PC-3 (cell line): Measurements from ENCODE around the gene CERKL. TPM values are rescaled to one million over a fixed set of nuclear protein-coding genes. Genes with fewer than 3 reads are reported as not detected.

Source experiments
- ATAC-seq: fragments of 200-7000 bp; cut with Tn5 transposase; 2 replicates; pipeline ENCODE4 v1.9.1; 2020; ENCODE audit warnings: mild to moderate bottlenecking, moderate library complexity
- BruUV-seq: library from RNA; stranded (reverse); fragments of 400-500 nt; replicated peaks from 2 replicates; lab custom pipeline; 2021; lab: Mats Ljungman, UMichigan
- CTCF ChIA-PET: fragments of 300-600 bp; sonication (Branson Sonifier 250); formaldehyde crosslinking; loops from one replicate; lab custom pipeline; 2022; ENCODE audit warnings: antibody characterized with exemption; lab: Charles Lee
- POLR2A ChIA-PET: fragments of 300-600 bp; sonication (Branson Sonifier 250); formaldehyde crosslinking; loops from one replicate; lab custom pipeline; 2022; ENCODE audit warnings: antibody characterized with exemption; ENCODE audit not compliant: unreplicated experiment; lab: Charles Lee
- DNase-seq: peaks from one replicate; pipeline ENCODE4 v3.0.0-alpha.2; 2015
- H2AFZ ChIP-seq: fragments of 300-600 bp; sonication (generic); 2 replicates; pipeline ENCODE4 v1.6.0; 2016; ENCODE audit warnings: antibody characterized with exemption, low read length
- H3F3A ChIP-seq: fragments of 300-600 bp; sonication (generic); one replicate; pipeline ENCODE4 v1.6.0; 2017; ENCODE audit warnings: antibody characterized with exemption, low read length, control low read depth, mild to moderate bottlenecking; ENCODE audit not compliant: unreplicated experiment
- H3K27ac ChIP-seq: fragments of 300-600 bp; sonication (generic); 2 replicates; pipeline ENCODE4 v1.5.1; 2016; ENCODE audit warnings: mild to moderate bottlenecking, low read length
- H3K27me3 ChIP-seq: fragments of 300-600 bp; sonication (generic); 2 replicates; pipeline ENCODE4 v1.6.1; 2016; ENCODE audit warnings: low read length, mixed read lengths
- H3K36me3 ChIP-seq: fragments of 300-600 bp; sonication (generic); 2 replicates; pipeline ENCODE4 v1.6.1; 2016; ENCODE audit warnings: low read depth, mixed run types, low read length, mixed read lengths
- H3K4me1 ChIP-seq: fragments of 300-600 bp; sonication (generic); 2 replicates; pipeline ENCODE4 v1.5.1; 2016; ENCODE audit warnings: low read length; ENCODE audit not compliant: insufficient read depth
- H3K4me2 ChIP-seq: fragments of 300-600 bp; sonication (generic); 2 replicates; pipeline ENCODE4 v1.6.0; 2016; ENCODE audit warnings: low read length
- H3K4me3 ChIP-seq: fragments of 300-600 bp; sonication (generic); 2 replicates; pipeline ENCODE4 v1.5.1; 2016; ENCODE audit warnings: mild to moderate bottlenecking, low read length, mixed read lengths
- H3K79me2 ChIP-seq: fragments of 300-600 bp; sonication (generic); 2 replicates; pipeline ENCODE4 v1.6.1; 2017; ENCODE audit warnings: low read length, mixed read lengths
- H3K9ac ChIP-seq: fragments of 300-600 bp; sonication (generic); 2 replicates; pipeline ENCODE4 v1.6.0; 2016; ENCODE audit warnings: mild to moderate bottlenecking, low read length
- H3K9me2 ChIP-seq: fragments of 300-600 bp; sonication (generic); replicated peaks from 2 replicates; pipeline ENCODE4 v1.6.1; 2016; ENCODE audit warnings: mixed run types, low read length, mixed read lengths
- H3K9me3 ChIP-seq: fragments of 300-600 bp; sonication (generic); 2 replicates; pipeline ENCODE4 v1.6.1; 2016; ENCODE audit warnings: low read length, mixed read lengths
- H4K20me1 ChIP-seq: fragments of 300-600 bp; sonication (generic); 2 replicates; pipeline ENCODE4 v1.6.1; 2016; ENCODE audit warnings: low read length, mixed read lengths
- CTCF ChIP-seq: fragments of 300-600 bp; sonication (generic); conservative IDR thresholded peaks from 2 replicates; pipeline ENCODE4 v1.5.1; 2017; ENCODE audit warnings: antibody characterized with exemption, low read depth, mild to moderate bottlenecking, low read length
- EZH2 ChIP-seq: fragments of 300-600 bp; sonication (generic); IDR thresholded peaks from one replicate; pipeline ENCODE4 v1.6.1; 2017; ENCODE audit warnings: antibody characterized with exemption, mild to moderate bottlenecking, low read length; ENCODE audit not compliant: unreplicated experiment
- EZH2phosphoT487 ChIP-seq: fragments of 300-600 bp; sonication (generic); IDR thresholded peaks from 2 replicates; pipeline ENCODE4 v1.6.1; 2018; ENCODE audit warnings: mild to moderate bottlenecking, antibody characterized with exemption, low read length, borderline replicate concordance
- intact Hi-C: fragments of 100-400 bp; cut with micrococcal nuclease; formaldehyde crosslinking; loops from 2 replicates; pipeline ENCODE4 v1.9.0; 2023
- total RNA-seq: library from RNA; depleted of rRNA; stranded (reverse); fragments of >200 nt; gene quantifications from 2 replicates; pipeline ENCODE4 v1.2.3, GENCODE V29; 2014; rRNA removed

Gene CERKL
- total RNA-seq, 1 experiment from 2014 or later, result 0.98 TPM

DNA sequence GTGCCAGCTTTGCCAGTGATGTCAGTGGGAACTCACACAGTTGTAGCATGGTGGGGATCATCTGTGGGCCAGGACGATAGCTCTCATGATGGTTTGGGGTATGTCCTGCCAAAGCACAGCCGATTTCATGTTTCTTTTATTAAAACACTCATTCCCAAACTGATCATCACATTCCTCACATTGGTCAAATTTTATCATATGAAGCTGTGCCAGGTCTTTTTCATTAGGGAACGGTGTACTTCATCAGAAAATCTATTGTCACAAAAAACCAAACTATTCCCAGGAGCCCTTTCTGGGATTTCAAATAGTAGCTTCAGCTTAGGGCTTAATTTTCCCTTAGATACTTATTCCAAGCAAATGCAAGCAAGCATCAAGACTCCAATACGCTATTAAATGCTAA is 157.7 kb downstream of the CERKL start:
- CTCF ChIA-PET, result no interaction called here
- H3F3A ChIP-seq, result no peaks in the 10 kb centered on the region

More for the DNA sequence above, 157.7 kb downstream of the CERKL start:
- no peaks in the 10 kb centered on the region for H3K36me3 ChIP-seq
- H3K4me1 ChIP-seq, result no peaks in the 10 kb centered on the region
- no peak overlapping the region for H3K9ac ChIP-seq
- no peak overlapping the region for H3K4me2 ChIP-seq
- no TSS peak for BruUV-seq
- no peak for DNase-seq
- POLR2A ChIA-PET, result no interaction called here
- intact Hi-C loops, result no loop called here
- H3K27ac ChIP-seq, result no peak overlapping the region
- no peaks in the 10 kb centered on the region for H3K27me3 ChIP-seq
- no peaks in the 10 kb centered on the region for H3K79me2 ChIP-seq
- H2AFZ ChIP-seq, result no peak overlapping the region
- TF ChIP-seq EZH2 (no peak), EZH2phosphoT487 (no peak), CTCF (no peak)
- ATAC-seq, result no peak
- H4K20me1 ChIP-seq, result no peaks in the 10 kb centered on the region
- H3K9me2 ChIP-seq, result no peaks in the 10 kb centered on the region
- no peak overlapping the region for H3K4me3 ChIP-seq
- no peaks in the 10 kb centered on the region for H3K9me3 ChIP-seq

Other genes with a start within 250 kb of the CERKL start
- gene ITGA4, start 199.7 kb downstream of the CERKL start, total RNA-seq, result 0.81 and 1.0 TPM in 2 replicates
- gene NEUROD1, start 23.4 kb upstream of the CERKL start, total RNA-seq, result not detected in 2 replicates
- gene ITPRID2, start 234.6 kb upstream of the CERKL start, total RNA-seq, result 113 and 145 TPM in 2 replicates